Liver (tissue), 3 donors: Measurements from ENCODE around the gene CYP4V2.
A peak's percentile ranks its signal among the peaks of the same experiment; 100 is the strongest.

Source experiments
- ATF3 ChIP-seq: IDR thresholded peaks from 2 replicates; pipeline ENCODE4 v1.6.1; 2016; ENCODE audit warnings: antibody characterized with exemption
- CTCF ChIP-seq: fragments of 150-350 bp; IDR thresholded peaks from 2 replicates; pipeline ENCODE4 v1.5.1; 2017; ENCODE audit warnings: improper control_type of control experiment, low read depth, low read length; ENCODE audit not compliant: missing input control
- EGR1 ChIP-seq, 2 donors: IDR thresholded peaks; 2 replicates each; pipeline ENCODE4 v1.6.1; 2016 to 2018; ENCODE audit warnings: antibody characterized with exemption in 2 of 2, low read depth in 2 of 2
- GABPA ChIP-seq, 2 donors: IDR thresholded peaks in 1 of 2; conservative IDR thresholded peaks in 1 of 2; 2 replicates each; pipeline ENCODE4 v1.6.1; 2016; ENCODE audit warnings: antibody characterized with exemption in 2 of 2, mild to moderate bottlenecking in 1 of 2, moderate library complexity in 1 of 2
- HNF4A ChIP-seq, 2 donors: conservative IDR thresholded peaks; 2 replicates each; pipeline ENCODE4 v1.6.1; 2016; ENCODE audit warnings: antibody characterized with exemption in 2 of 2, mild to moderate bottlenecking in 2 of 2
- JUND ChIP-seq, 2 donors: IDR thresholded peaks; 2 replicates each; pipeline ENCODE4 v1.6.1; 2016; ENCODE audit warnings: antibody characterized with exemption in 2 of 2
- MAX ChIP-seq: IDR thresholded peaks from 2 replicates; pipeline ENCODE4 v1.6.1; 2016; ENCODE audit warnings: antibody characterized with exemption
- NR2F2 ChIP-seq: IDR thresholded peaks from 2 replicates; pipeline ENCODE4 v1.6.1; 2016; ENCODE audit warnings: antibody characterized with exemption
- REST ChIP-seq: IDR thresholded peaks from 2 replicates; pipeline ENCODE4 v1.6.1; 2016; ENCODE audit warnings: antibody characterized with exemption, mild to moderate bottlenecking
- SP1 ChIP-seq: IDR thresholded peaks from 2 replicates; pipeline ENCODE4 v1.6.1; 2018; ENCODE audit warnings: antibody characterized with exemption, mild to moderate bottlenecking
- TAF1 ChIP-seq: conservative IDR thresholded peaks from 2 replicates; pipeline ENCODE4 v1.6.1; 2016; ENCODE audit warnings: antibody characterized with exemption, mild to moderate bottlenecking
- YY1 ChIP-seq: IDR thresholded peaks from 2 replicates; pipeline ENCODE4 v1.6.1; 2016; ENCODE audit warnings: antibody characterized with exemption, mild to moderate bottlenecking
- donor health status: healthy.
- donor health status: healthy.

GRCh38 chr4:186172546-186172945 is 18.8 kb upstream of the CYP4V2 start:
- TF ChIP-seq HNF4A (conservative IDR thresholded peaks at IDR 0.05), result peak in 1 of 2 donors; percentile 36
- no peak for TF ChIP-seq JUND (IDR thresholded peaks at IDR 0.05)
- no peak for TF ChIP-seq CTCF
- no peak for TF ChIP-seq EGR1 (IDR thresholded peaks at IDR 0.05; ENCODE audit: low read depth in 2 of 2)
- TF ChIP-seq TAF1, result no peak
- TF ChIP-seq SP1, result no peak
- no peak for TF ChIP-seq YY1
- no peak for TF ChIP-seq NR2F2
- TF ChIP-seq GABPA (IDR thresholded peaks at IDR 0.05 in 1 of 2, conservative IDR thresholded peaks at IDR 0.05 in 1 of 2), result no peak
- no peak for TF ChIP-seq REST
- TF ChIP-seq MAX, result no peak
- no peak for TF ChIP-seq ATF3
